HFFc6 (cell line): ENCODE measurements around the gene MMP2. TPM values are rescaled to one million over a fixed set of nuclear protein-coding genes. Genes with fewer than 3 reads are reported as not detected.

Experiments used
- DNase-seq: peaks from one replicate; pipeline ENCODE4 v3.0.0-alpha.2; 2018
- H3K27ac Mint-ChIP-seq: 2 replicates; pipeline ENCODE4 v1.8.0; 2020; ENCODE audit warnings: mild to moderate bottlenecking, mixed read lengths
- H3K27me3 Mint-ChIP-seq: 2 replicates; pipeline ENCODE4 v1.8.0; 2021; ENCODE audit warnings: mild to moderate bottlenecking, moderate library complexity, mixed read lengths; ENCODE audit not compliant: insufficient read depth
- H3K36me3 Mint-ChIP-seq: 2 replicates; pipeline ENCODE4 v1.8.0; 2021; ENCODE audit warnings: low read depth, mixed read lengths
- H3K4me1 Mint-ChIP-seq: 2 replicates; pipeline ENCODE4 v1.8.0; 2020; ENCODE audit warnings: low read depth, mixed read lengths
- H3K4me3 Mint-ChIP-seq: 2 replicates; pipeline ENCODE4 v1.8.0; 2020; ENCODE audit warnings: mild to moderate bottlenecking, moderate library complexity, mixed read lengths
- H3K9me3 Mint-ChIP-seq: 2 replicates; pipeline ENCODE4 v1.8.0; 2020; ENCODE audit warnings: mild to moderate bottlenecking, mixed read lengths
- CTCF ChIP-seq: fragments of 200-600 bp; sonication (generic); IDR thresholded peaks from 2 replicates; pipeline ENCODE4 v1.5.0; 2021; ENCODE audit warnings: antibody characterized with exemption, mild to moderate bottlenecking
- total RNA-seq, 6 experiments: library from RNA; stranded (reverse); fragmentation: NEBNext Ultra II Directional; extraction: Animal tissue kit (Norgen Biotek cat#: 25700); gene quantifications; 2 replicates in 1 of 6; 3 replicates in 5 of 6; pipeline ENCODE4 v1.2.3, GENCODE V29; 2021

The MMP2 gene
- total RNA-seq, 6 experiments from 2014 or later: 446 to 563 (median 511) TPM

GRCh38 chr16:55468352-55468990, 10.5 kb upstream of the MMP2 start:
- Mint-ChIP-seq H3K27ac (peak overlapping the region; percentile 19; the same call in 1 of the 2 replicates), H3K27me3 (no peaks in the 10 kb centered on the region), H3K4me1 (peaks cover 54% of the 10 kb centered on the region), H3K4me3 (no peak overlapping the region), H3K36me3 (no peaks in the 10 kb centered on the region), H3K9me3 (no peaks in the 10 kb centered on the region)
- TF ChIP-seq CTCF: no peak
- no peak for DNase-seq

DNA sequence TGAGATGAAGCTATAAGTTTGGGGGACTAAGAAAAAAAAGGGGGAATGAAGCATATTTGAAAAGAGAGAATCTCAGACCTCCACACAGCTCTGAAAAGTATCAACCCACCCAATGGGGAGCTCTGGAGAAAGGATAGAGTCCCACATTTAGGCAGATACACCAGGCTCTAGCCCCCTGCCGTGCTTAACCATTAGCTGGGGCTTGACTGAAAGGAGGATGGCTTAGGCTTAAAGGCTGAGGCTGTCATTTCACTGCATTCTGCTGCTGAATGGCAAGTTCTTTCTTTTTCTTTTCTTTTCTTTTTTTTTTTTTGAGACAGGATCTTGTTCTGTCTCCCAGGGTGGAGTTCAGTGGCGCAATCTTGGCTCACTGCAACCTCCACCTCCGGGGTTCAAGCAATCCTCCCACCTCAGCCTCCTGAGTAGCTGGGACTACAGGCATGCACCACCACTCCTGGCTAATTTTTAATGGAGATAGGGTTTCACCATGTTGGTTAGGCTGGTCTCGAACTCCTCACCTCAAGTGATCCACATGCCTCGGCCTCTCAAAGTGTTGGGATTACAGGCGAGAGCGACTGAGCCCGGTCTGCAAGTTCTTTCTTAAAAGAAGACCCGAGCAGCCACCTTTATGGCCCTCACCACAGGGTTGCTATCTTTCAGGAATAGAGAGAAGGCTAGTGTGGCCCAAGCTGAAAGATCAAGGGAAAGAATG, 9.0 kb upstream of the MMP2 start:
- H3K36me3 Mint-ChIP-seq: no peaks in the 10 kb centered on the region
- H3K27ac Mint-ChIP-seq: peak overlapping the region; percentile 85
- H3K4me3 Mint-ChIP-seq: no peak overlapping the region
- no peak for TF ChIP-seq CTCF
- H3K4me1 Mint-ChIP-seq: peaks cover 69% of the 10 kb centered on the region
- H3K9me3 Mint-ChIP-seq: no peaks in the 10 kb centered on the region
- no peak for DNase-seq
- H3K27me3 Mint-ChIP-seq: no peaks in the 10 kb centered on the region

GRCh38 chr16:55470533-55471371, 8.2 kb upstream of the MMP2 start:
- peak overlapping the region; percentile 70 for H3K4me3 Mint-ChIP-seq

DNA sequence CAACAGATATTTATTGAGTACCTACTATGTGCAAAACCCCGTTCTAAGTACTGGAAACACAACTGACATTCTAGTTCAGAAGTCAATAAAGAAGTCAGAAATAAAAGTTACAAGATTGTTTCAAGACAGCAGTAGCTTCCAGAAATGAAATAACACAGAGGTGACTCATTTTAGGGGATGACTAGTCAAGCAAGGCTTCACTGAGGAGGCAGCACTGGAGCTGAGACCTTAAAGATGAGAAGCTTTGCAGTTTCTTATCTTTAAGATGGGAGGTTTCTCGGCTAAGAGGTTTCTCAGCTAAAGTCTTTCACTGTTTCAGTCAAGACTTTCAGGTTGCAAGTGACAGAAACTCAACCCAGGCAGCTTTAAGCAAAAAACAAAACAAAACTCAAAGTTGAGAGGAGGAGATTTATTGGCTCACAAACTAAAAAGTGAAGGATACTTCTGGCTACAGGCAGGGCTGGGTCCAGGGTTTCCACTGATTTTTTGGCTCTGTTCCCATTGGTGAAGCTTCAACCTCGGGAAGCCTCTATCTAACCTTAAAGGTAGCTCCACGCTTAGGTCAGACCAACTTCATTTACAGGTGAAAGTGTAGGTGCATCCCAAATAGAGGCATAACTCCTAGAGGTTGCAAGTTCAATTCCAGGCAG, 7.4 kb upstream of the MMP2 start:
- no peaks in the 10 kb centered on the region for H3K9me3 Mint-ChIP-seq
- peak; percentile 91 for DNase-seq
- H3K36me3 Mint-ChIP-seq: no peaks in the 10 kb centered on the region
- peaks cover 75% of the 10 kb centered on the region for H3K4me1 Mint-ChIP-seq
- no peak for TF ChIP-seq CTCF
- H3K27me3 Mint-ChIP-seq: no peaks in the 10 kb centered on the region; the same call in 1 of the 2 replicates
- H3K4me3 Mint-ChIP-seq: peak overlapping the region; percentile 70
- H3K27ac Mint-ChIP-seq: peak overlapping the region; percentile 85

More at GRCh38 chr16:55470533-55471371, 8.2 kb upstream of the MMP2 start:
- Mint-ChIP-seq H3K27me3 (no peaks in the 10 kb centered on the region), H3K9me3 (no peaks in the 10 kb centered on the region), H3K4me1 (peaks cover 70% of the 10 kb centered on the region), H3K36me3 (no peaks in the 10 kb centered on the region), H3K27ac (peak overlapping the region; percentile 85)
- peak; percentile 35 for DNase-seq
- no peak for TF ChIP-seq CTCF

- Mint-ChIP-seq H3K9me3 (no peaks in the 10 kb centered on the region), H3K27me3 (no peaks in the 10 kb centered on the region; the same call in 1 of the 2 replicates), H3K36me3 (no peaks in the 10 kb centered on the region), H3K4me3 (no peak overlapping the region), H3K27ac (no peak overlapping the region; the same call in none of the 2 replicates), H3K4me1 (peaks cover 93% of the 10 kb centered on the region)
- TF ChIP-seq CTCF: no peak
- DNase-seq: no peak
Measured at GRCh38 chr16:55473587-55473986, 5.4 kb upstream of the MMP2 start.
